ENCODE data around the gene PTAR1.

DNA sequence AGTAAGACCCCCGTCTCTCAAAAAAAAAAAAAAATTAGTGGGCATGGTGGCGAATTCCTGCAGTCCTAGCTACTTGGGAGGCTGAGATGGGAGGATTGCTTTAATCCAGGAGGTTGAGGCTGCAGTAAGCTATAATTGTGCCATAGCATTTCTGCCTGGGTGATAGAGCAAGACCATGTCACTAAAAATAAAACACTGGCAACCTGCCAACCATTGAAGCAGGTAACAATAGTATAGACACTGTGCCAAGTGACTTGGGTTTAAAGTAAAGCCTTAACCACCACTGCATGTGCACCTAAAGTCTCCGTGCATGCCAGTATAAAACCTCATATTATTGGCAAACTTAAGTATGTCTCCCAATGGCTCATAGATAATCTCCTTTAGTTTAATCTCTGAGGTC lies 84.2 kb downstream of the PTAR1 start:
- TF ChIP-seq, protein P1, sequence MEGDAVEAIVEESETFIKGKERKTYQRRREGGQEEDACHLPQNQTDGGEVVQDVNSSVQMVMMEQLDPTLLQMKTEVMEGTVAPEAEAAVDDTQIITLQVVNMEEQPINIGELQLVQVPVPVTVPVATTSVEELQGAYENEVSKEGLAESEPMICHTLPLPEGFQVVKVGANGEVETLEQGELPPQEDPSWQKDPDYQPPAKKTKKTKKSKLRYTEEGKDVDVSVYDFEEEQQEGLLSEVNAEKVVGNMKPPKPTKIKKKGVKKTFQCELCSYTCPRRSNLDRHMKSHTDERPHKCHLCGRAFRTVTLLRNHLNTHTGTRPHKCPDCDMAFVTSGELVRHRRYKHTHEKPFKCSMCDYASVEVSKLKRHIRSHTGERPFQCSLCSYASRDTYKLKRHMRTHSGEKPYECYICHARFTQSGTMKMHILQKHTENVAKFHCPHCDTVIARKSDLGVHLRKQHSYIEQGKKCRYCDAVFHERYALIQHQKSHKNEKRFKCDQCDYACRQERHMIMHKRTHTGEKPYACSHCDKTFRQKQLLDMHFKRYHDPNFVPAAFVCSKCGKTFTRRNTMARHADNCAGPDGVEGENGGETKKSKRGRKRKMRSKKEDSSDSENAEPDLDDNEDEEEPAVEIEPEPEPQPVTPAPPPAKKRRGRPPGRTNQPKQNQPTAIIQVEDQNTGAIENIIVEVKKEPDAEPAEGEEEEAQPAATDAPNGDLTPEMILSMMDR (IDR thresholded peaks at IDR 0.05; ENCODE audit: low read depth, low read length), result no peak
- no peak for TF ChIP-seq POLR2A (IDR thresholded peaks at IDR 0.05; ENCODE audit: extremely low read depth, insufficient read length)
